Measurements from ENCODE around the gene LSM4. TPM values are rescaled to one million over a fixed set of nuclear protein-coding genes. Genes with fewer than 3 reads are reported as not detected.

Gene LSM4
- total and polyA plus RNA-seq, 2 of the 4 experiments (the other 2 are of a cell fraction), result 44.8 to 118 TPM

- Histone ChIP-seq H3K4me2 (ENCODE audit: low read depth, low read length) (no peak overlapping the region), H3K18ac (ENCODE audit: low read depth, low read length) (no peak overlapping the region), H3K56ac (ENCODE audit: extremely low read depth, insufficient read depth, low read length) (no peak overlapping the region), H2BK20ac (ENCODE audit: low read depth, low read length) (no peak overlapping the region), H2BK120ac (ENCODE audit: low read depth, low read length) (no peak overlapping the region), H3K23ac (ENCODE audit: low read depth, low read length) (no peak overlapping the region), H3K4me3 (ENCODE audit: insufficient read depth, low read depth, low read length) (no peak overlapping the region), H2AK9ac (replicated peaks; ENCODE audit: low read depth, low read length, poor library complexity) (peak overlapping the region; percentile 58), H2BK5ac (ENCODE audit: low read depth, low read length, poor library complexity, severe bottlenecking) (no peak overlapping the region), H3K27ac (ENCODE audit: insufficient read depth, low read length) (no peak overlapping the region), H3K27me3 (ENCODE audit: control insufficient read depth, insufficient read depth, low read length) (no peaks in the 10 kb centered on the region), H3K79me1 (ENCODE audit: low read depth in 1 of 2, low read length in 2 of 2) (no peaks in the 10 kb centered on the region), H3K14ac (replicated peaks; ENCODE audit: low read depth, low read length) (no peak overlapping the region), H4K91ac (ENCODE audit: insufficient read depth, low read depth, low read length) (no peak overlapping the region), H3K9me3 (ENCODE audit: control insufficient read depth, insufficient read depth, low read length) (no peaks in the 10 kb centered on the region), H2AFZ (replicated peaks; ENCODE audit: low read length, poor library complexity) (no peak overlapping the region), H4K5ac (ENCODE audit: low read depth, low read length) (no peak overlapping the region), H4K20me1 (ENCODE audit: insufficient read depth, low read length) (peaks cover 4% of the 10 kb centered on the region; the same call in 1 of the 2 replicates), H2BK15ac (ENCODE audit: low read depth, low read length) (no peak overlapping the region), H2AK5ac (ENCODE audit: low read depth, low read length) (no peak overlapping the region), H4K8ac (ENCODE audit: low read depth in 2 of 2, low read length in 2 of 2) (no peak overlapping the region), H3K9me1 (ENCODE audit: insufficient read depth, low read length) (peaks cover 3% of the 10 kb centered on the region; the same call in 1 of the 2 replicates), H3K4ac (ENCODE audit: low read depth, low read length) (no peak overlapping the region), H3K36me3 (ENCODE audit: control insufficient read depth, insufficient read depth, low read length) (peaks cover 33% of the 10 kb centered on the region), H3K4me1 (ENCODE audit: control insufficient read depth, insufficient read depth, low read length) (no peaks in the 10 kb centered on the region), H3K9ac (ENCODE audit: low read depth, low read length) (no peak overlapping the region)
- no peak for DNase-seq
- TF ChIP-seq CTCF (conservative IDR thresholded peaks at IDR 0.05; ENCODE audit: low read depth, low read length), result no peak
- no peak for TF ChIP-seq RFX5 (IDR thresholded peaks at IDR 0.05; ENCODE audit: low read depth, low read length)
- no peak for TF ChIP-seq RAD21 (IDR thresholded peaks at IDR 0.05; ENCODE audit: low read length)
- no peak for TF ChIP-seq NFE2L2 (IDR thresholded peaks at IDR 0.05; ENCODE audit: low read depth, low read length)
- no peak for TF ChIP-seq CHD1 (IDR thresholded peaks at IDR 0.05; ENCODE audit: low read depth, low read length)
- no peak for TF ChIP-seq MXI1 (IDR thresholded peaks at IDR 0.05; ENCODE audit: borderline replicate concordance, low read depth, low read length)
- no peak for TF ChIP-seq FOS (IDR thresholded peaks at IDR 0.05; ENCODE audit: low read depth, low read length)
- no peak for TF ChIP-seq CEBPB (IDR thresholded peaks at IDR 0.05; ENCODE audit: low read depth, low read length)
- no peak for TF ChIP-seq MAZ (IDR thresholded peaks at IDR 0.05; ENCODE audit: borderline replicate concordance, low read depth, low read length)
- TF ChIP-seq RCOR1 (IDR thresholded peaks at IDR 0.05; ENCODE audit: insufficient replicate concordance, low read length), result no peak
- no peak for TF ChIP-seq ELK1 (IDR thresholded peaks at IDR 0.05; ENCODE audit: borderline replicate concordance, low read depth, low read length)
- no peak for TF ChIP-seq USF2 (IDR thresholded peaks at IDR 0.05; ENCODE audit: low read depth, low read length)
- no peak for TF ChIP-seq POLR2A (IDR thresholded peaks at IDR 0.05; ENCODE audit: low read depth, low read length)
- no peak for TF ChIP-seq BHLHE40 (IDR thresholded peaks at IDR 0.05; ENCODE audit: low read depth, low read length)
- no peak for TF ChIP-seq SMC3 (IDR thresholded peaks at IDR 0.05; ENCODE audit: low read depth, low read length)
- 66% methylated on average over 8 of the region's 16 CpGs; no CpG with 5 or more reads in 1 of the 2 experiments for WGBS, 2 experiments (ENCODE audit: extremely low coverage in 2 of 2, insufficient read length in 1 of 2)
- intact Hi-C loops (cut with micrococcal nuclease) (no loop called here), dilution Hi-C loops (cut with HindIII; ENCODE audit: low sequenced_read_pairs, unreplicated experiment) (no loop called here), in situ Hi-C loops (cut with MboI; ENCODE audit: low sequenced_read_pairs) (no loop called here)
- no TSS peak for BruUV-seq (replicated peaks)
- ATAC-seq (ENCODE audit: low read depth), result no peak
- ChIA-PET POLR2A (ENCODE audit: unreplicated experiment) (no interaction called here), CTCF (interaction anchor here (1.6 kb wide), 1 partner anchor 16 kb away, joined by 5 read pairs; no protein-coding TSS in a partner anchor)
These were observed 59.3 kb downstream of the LSM4 start for GRCh38 chr19:18263324-18264136.

All from IMR-90 (cell line).